ENCODE measurements around the gene PLD6.

PLD6 gene

DNA sequence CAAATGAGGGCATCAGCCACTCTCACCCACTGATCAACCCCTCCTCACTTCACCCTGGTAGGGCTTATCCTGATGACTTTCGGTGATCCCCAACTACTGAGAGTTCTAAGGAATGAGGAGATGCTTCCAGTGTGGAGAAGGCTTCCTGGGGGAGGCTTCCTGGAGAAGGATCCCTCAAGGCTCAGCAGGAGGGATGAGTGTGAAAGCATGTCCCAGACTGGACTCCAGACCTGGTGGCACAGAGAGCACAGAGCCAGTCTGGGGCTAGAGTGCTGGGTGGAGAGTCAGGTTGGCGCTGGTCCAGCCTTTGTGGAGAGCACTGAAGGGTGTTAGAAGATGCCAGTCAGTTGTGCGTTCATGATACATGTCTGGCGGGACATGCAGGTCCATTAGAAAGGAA lies 53.7 kb downstream of the PLD6 start:
- DNase-seq = no peak

DNA sequence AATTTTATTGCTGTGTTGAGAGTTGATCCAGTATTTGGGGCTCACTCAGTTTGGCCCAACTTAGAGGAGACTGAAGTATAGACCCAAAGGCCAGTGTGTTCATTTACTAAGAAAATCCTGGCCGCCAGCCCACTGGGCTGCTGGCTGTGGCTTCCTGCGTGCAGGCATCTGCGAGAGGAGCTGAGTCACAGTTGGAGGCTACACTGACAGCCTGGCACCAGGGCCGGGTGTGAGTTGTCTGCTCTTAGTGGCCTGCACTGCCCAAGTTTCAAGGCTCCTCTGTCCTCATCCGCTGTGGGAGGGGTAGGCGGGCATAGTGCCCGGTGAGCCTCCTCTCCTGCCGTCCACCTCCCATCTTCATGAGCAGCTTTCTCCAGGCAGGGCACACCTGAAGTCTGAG lies 54.2 kb downstream of the PLD6 start:
- DNase-seq = peak; percentile 41

DNA sequence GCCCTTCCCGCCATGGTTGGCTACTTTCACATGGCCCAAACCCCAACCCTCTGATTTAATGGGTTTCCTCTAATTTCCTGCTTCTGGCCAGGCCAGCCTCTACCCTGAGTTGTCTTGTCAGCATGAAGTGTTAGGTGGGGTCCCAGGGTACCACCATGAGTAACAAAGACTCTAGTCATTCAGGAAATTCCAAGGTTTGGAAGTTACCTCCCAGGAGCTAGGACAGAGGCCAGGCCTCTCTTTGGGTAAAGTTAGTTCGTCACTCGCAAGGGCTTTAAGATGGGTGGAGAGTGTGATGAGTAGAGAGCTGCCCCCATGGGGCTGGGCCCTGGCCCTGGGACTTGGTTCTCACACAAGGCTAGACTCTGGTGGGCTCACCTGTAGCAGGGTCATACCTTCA lies 54.6 kb downstream of the PLD6 start:
- no peak for DNase-seq

DNA sequence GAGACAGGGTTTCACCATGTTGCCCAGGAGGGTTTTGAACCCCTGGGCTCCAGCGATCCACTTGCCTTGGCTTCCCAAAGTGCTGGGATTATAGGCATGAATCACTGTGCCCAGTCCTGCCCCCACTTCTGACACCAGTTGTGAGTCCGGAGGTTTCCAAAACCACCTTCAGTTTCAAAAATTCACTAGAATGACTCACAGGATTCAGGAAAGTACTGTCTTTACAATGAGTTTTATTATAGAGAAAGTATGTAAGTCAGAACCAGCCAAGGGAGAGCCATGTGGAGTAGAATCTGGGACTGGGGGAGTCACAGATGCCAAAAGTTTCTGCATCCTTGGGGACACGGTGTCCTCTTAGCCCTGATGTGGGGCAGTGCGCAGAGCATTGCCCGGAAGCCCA lies 55.1 kb downstream of the PLD6 start:
- DNase-seq = peak; percentile 35

Data from activated CD4-positive, alpha-beta T cell treated with anti-CD3 and anti-CD28 coated beads for 48 hours (primary cell).